Lung (tissue), 12 donors: ENCODE measurements around the gene UGT2A2. TPM values are rescaled to one million over a fixed set of nuclear protein-coding genes. Genes with fewer than 3 reads are reported as not detected.

Experiments
- ATAC-seq: fragments of 200-7000 bp; cut with Tn5 transposase; one replicate; pipeline ENCODE4 v1.9.1; 2020; ENCODE audit warnings: moderate number of reproducible peaks; ENCODE audit not compliant: insufficient read depth, low FRiP score
- DNase-seq, 3 donors: peaks; one replicate each; pipeline ENCODE4 v3.0.0-alpha.2; 2013 to 2017
- H3K27ac ChIP-seq, 2 donors: one replicate each; pipeline ENCODE4 v1.5.1; 2013; ENCODE audit warnings: mild to moderate bottlenecking in 2 of 2, moderate library complexity in 2 of 2, control low read depth in 1 of 2, inconsistent platforms in 1 of 2, low read depth in 1 of 2, low read length in 1 of 2
- H3K27me3 ChIP-seq, 3 donors: one replicate each; pipeline ENCODE4 v1.5.1; 2013; ENCODE audit warnings: low read length in 2 of 3; ENCODE audit not compliant: control insufficient read depth in 3 of 3, insufficient read depth in 3 of 3
- H3K36me3 ChIP-seq, 4 donors: one replicate each; pipeline ENCODE4 v1.5.1; 2013; ENCODE audit warnings: low read length in 4 of 4, mild to moderate bottlenecking in 1 of 4, moderate library complexity in 1 of 4; ENCODE audit not compliant: control insufficient read depth in 4 of 4, insufficient read depth in 4 of 4
- H3K4me1 ChIP-seq, 5 donors: one replicate each; pipeline ENCODE4 v1.5.1; 2013; ENCODE audit warnings: low read length in 5 of 5, mild to moderate bottlenecking in 2 of 5, moderate library complexity in 1 of 5; ENCODE audit not compliant: control insufficient read depth in 5 of 5, insufficient read depth in 5 of 5
- H3K4me3 ChIP-seq: one replicate; pipeline ENCODE4 v1.5.1; 2013; ENCODE audit warnings: mild to moderate bottlenecking, control low read depth, moderate library complexity
- H3K9ac ChIP-seq, 2 donors: one replicate each; pipeline ENCODE4 v1.5.1; 2013; ENCODE audit warnings: low read length in 2 of 2, control low read depth in 1 of 2; ENCODE audit not compliant: insufficient read depth in 1 of 2
- H3K9me3 ChIP-seq, 4 donors: one replicate each; pipeline ENCODE4 v1.5.1; 2013; ENCODE audit warnings: low read length in 3 of 4, mild to moderate bottlenecking in 1 of 4, moderate library complexity in 1 of 4; ENCODE audit not compliant: control insufficient read depth in 4 of 4, insufficient read depth in 3 of 4
- WGBS, 2 donors: extraction: QIAGEN DNeasy Blood & Tissue Kit; methylation state at CpG; one replicate each; pipeline ENCODE4 v1.1.7; 2013; 5-methylcytosine and 5-hydroxymethylcytosine counted together
- polyA plus RNA-seq, 2 donors: library from polyadenylated mRNA; stranded (reverse); fragments of 200-250 nt; gene quantifications; one replicate each; pipeline ENCODE4 v1.2.1, GENCODE V29; 2013
- total RNA-seq, 2 donors: library from RNA; depleted of rRNA in 1 of 2; stranded (reverse); fragments of >200 nt in 1 of 2; gene quantifications; one replicate each; pipeline ENCODE4 v1.2.1, GENCODE V29; 2014 to 2021
- TF ChIP-seq, protein P1 (sequence below): IDR thresholded peaks from 2 replicates; pipeline ENCODE4 v1.5.1; 2012; ENCODE audit warnings: mild to moderate bottlenecking; ENCODE audit errors: control extremely low read depth, extremely low read depth
- donor health status: control.
- donor health status: control.
- donor health status: Bipolar disorder and iron deficiency.
- donor health status: healthy.
- donor health status: DM: yes; HTN: yes; CAD: no.

Gene UGT2A2
- total and polyA plus RNA-seq, 4 donors = not detected

- 79 to 83% methylated on average over 5 of the region's 5 CpGs for WGBS, 2 donors
- H3K27me3 ChIP-seq = no peaks in the 10 kb centered on the region
- H3K9ac ChIP-seq = no peak overlapping the region
- no peaks in the 10 kb centered on the region for H3K36me3 ChIP-seq
- H3K27ac ChIP-seq = no peak overlapping the region
- no peaks in the 10 kb centered on the region for H3K9me3 ChIP-seq
- H3K4me3 ChIP-seq = no peak overlapping the region
- DNase-seq = no peak
- no peaks in the 10 kb centered on the region for H3K4me1 ChIP-seq
- ATAC-seq = no peak
- TF ChIP-seq, protein P1, sequence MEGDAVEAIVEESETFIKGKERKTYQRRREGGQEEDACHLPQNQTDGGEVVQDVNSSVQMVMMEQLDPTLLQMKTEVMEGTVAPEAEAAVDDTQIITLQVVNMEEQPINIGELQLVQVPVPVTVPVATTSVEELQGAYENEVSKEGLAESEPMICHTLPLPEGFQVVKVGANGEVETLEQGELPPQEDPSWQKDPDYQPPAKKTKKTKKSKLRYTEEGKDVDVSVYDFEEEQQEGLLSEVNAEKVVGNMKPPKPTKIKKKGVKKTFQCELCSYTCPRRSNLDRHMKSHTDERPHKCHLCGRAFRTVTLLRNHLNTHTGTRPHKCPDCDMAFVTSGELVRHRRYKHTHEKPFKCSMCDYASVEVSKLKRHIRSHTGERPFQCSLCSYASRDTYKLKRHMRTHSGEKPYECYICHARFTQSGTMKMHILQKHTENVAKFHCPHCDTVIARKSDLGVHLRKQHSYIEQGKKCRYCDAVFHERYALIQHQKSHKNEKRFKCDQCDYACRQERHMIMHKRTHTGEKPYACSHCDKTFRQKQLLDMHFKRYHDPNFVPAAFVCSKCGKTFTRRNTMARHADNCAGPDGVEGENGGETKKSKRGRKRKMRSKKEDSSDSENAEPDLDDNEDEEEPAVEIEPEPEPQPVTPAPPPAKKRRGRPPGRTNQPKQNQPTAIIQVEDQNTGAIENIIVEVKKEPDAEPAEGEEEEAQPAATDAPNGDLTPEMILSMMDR = no peak
These were observed 55.3 kb downstream of the UGT2A2 start for GRCh38 chr4:69584135-69584534.

DNA sequence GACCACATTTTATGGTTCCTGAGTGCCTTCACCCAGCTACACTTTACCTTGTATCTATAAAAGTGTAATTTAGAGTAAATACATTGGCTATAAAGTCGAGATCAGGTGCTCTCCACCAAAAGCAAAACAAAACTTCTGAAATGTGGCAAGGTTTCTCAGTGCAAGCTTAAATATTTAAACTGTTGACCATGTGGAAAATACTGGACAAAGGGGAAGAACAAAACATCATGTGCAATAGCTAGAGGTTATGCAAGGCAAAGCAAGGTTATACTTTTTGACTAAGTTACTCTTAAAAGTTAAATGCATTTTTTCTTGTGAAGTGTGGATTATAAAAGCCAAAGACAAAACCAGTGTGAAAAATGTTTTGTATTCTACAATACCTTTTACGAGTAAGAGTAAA lies 55.9 kb downstream of the UGT2A2 start:
- H3K9me3 ChIP-seq = no peaks in the 10 kb centered on the region
- H3K27me3 ChIP-seq = no peaks in the 10 kb centered on the region
- TF ChIP-seq, protein P1 = no peak
- H3K9ac ChIP-seq = no peak overlapping the region
- 68 to 77% methylated on average over 2 of the region's 2 CpGs for WGBS, 2 donors
- no peaks in the 10 kb centered on the region for H3K36me3 ChIP-seq
- ATAC-seq (no peak), DNase-seq (no peak)
- no peak overlapping the region for H3K27ac ChIP-seq
- H3K4me1 ChIP-seq = no peaks in the 10 kb centered on the region
- H3K4me3 ChIP-seq = no peak overlapping the region

DNA sequence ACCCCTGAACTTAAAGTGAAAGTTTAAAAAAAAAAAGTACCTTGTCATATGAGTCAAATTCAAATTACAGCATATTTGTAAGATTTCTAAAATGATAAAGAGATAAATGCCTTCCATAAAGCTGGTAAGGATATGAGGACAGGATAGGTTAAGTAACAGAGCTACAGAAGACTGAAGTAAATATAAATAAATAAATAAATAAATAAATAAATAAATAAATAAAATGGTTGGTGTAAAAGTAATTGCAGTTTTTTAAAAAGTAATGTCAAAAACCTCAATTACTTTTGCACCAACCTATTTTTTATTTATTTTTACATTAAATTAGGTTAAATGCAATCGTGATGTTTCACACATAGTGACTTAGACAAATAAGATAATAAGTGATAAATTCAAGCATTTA lies 62.2 kb downstream of the UGT2A2 start:
- 93 to 96% methylated on average over 1 of the region's 1 CpG for WGBS, 2 donors
- Histone ChIP-seq H3K27me3 (no peaks in the 10 kb centered on the region), H3K4me3 (no peak overlapping the region), H3K9me3 (peaks cover 0 to 5% (median 0%) of the 10 kb centered on the region in 4 donors), H3K27ac (no peak overlapping the region), H3K9ac (no peak overlapping the region), H3K4me1 (no peaks in the 10 kb centered on the region), H3K36me3 (no peaks in the 10 kb centered on the region)
- no peak for DNase-seq
- TF ChIP-seq, protein P1 = no peak
- ATAC-seq = no peak

- no peak overlapping the region for H3K9ac ChIP-seq
- no peaks in the 10 kb centered on the region for H3K36me3 ChIP-seq
- H3K4me1 ChIP-seq = no peaks in the 10 kb centered on the region
- WGBS, 2 donors = 96 to 97% methylated on average over 24 of the region's 24 CpGs
- peaks cover 0 to 5% (median 0%) of the 10 kb centered on the region in 4 donors for H3K9me3 ChIP-seq
- TF ChIP-seq, protein P1 = no peak
- no peak overlapping the region for H3K27ac ChIP-seq
- H3K27me3 ChIP-seq = no peaks in the 10 kb centered on the region
- no peak overlapping the region for H3K4me3 ChIP-seq
- no peak for DNase-seq
- ATAC-seq = no peak
These were observed 63.1 kb downstream of the UGT2A2 start for GRCh38 chr4:69576251-69576877.
